ENCODE results near the gene C2CD4B.

Gene C2CD4B

GRCh38 chr15:62165104-62165792 is at the start of gene C2CD4B:
TSS of gene C2CD4B (minus strand) at chr15:62165285. CDS start at chr15:62164984, 301 bp downstream.
- DNase-seq (ENCODE audit: low read depth in 2 of 2) = no peak

GRCh38 chr15:62212741-62213140 is 47.7 kb upstream of the C2CD4B start:
- DNase-seq (ENCODE audit: low read depth in 2 of 2) = no peak

- DNase-seq (ENCODE audit: low read depth in 2 of 2) = no peak
These were observed 46.3 kb upstream of the C2CD4B start for GRCh38 chr15:62211348-62211747.

GRCh38 chr15:62209821-62210220 is 44.7 kb upstream of the C2CD4B start:
- no peak for DNase-seq (ENCODE audit: low read depth in 2 of 2)

- DNase-seq (ENCODE audit: low read depth in 2 of 2) = no peak
These were observed 44.2 kb upstream of the C2CD4B start for GRCh38 chr15:62209322-62209721.

- DNase-seq (ENCODE audit: low read depth in 2 of 2) = no peak
These were observed 43.8 kb upstream of the C2CD4B start for GRCh38 chr15:62208884-62209283.

GRCh38 chr15:62208367-62208766 is 43.3 kb upstream of the C2CD4B start:
- no peak for DNase-seq (ENCODE audit: low read depth in 2 of 2)

GRCh38 chr15:62190675-62191074 is 25.6 kb upstream of the C2CD4B start:
- no peak for DNase-seq (ENCODE audit: low read depth in 2 of 2)

GRCh38 chr15:62190274-62190673 is 25.2 kb upstream of the C2CD4B start:
- no peak for DNase-seq (ENCODE audit: low read depth in 2 of 2)

- no peak for DNase-seq (ENCODE audit: low read depth in 2 of 2)
These were observed 23.7 kb upstream of the C2CD4B start for GRCh38 chr15:62188744-62189143.

GRCh38 chr15:62187910-62188309 is 22.8 kb upstream of the C2CD4B start:
- no peak for DNase-seq (ENCODE audit: low read depth in 2 of 2)

GRCh38 chr15:62187425-62187824 is 22.3 kb upstream of the C2CD4B start:
- DNase-seq (ENCODE audit: low read depth in 2 of 2) = no peak

GRCh38 chr15:62186578-62186977 is 21.5 kb upstream of the C2CD4B start:
- no peak for DNase-seq (ENCODE audit: low read depth in 2 of 2)

- no peak for DNase-seq (ENCODE audit: low read depth in 2 of 2)
These were observed 18.0 kb upstream of the C2CD4B start for GRCh38 chr15:62183130-62183529.

GRCh38 chr15:62173215-62173614 is 8.1 kb upstream of the C2CD4B start:
- DNase-seq (ENCODE audit: low read depth in 2 of 2) = no peak

GRCh38 chr15:62171882-62172281 is 6.8 kb upstream of the C2CD4B start:
- no peak for DNase-seq (ENCODE audit: low read depth in 2 of 2)

- no peak for DNase-seq (ENCODE audit: low read depth in 2 of 2)
These were observed 799 bp upstream of the C2CD4B start for GRCh38 chr15:62165793-62166375.

GRCh38 chr15:62164396-62165103 is 535 bp downstream of the C2CD4B start:
- no peak for DNase-seq (ENCODE audit: low read depth in 2 of 2)

- DNase-seq (ENCODE audit: low read depth in 2 of 2) = no peak
These were observed 1.1 kb downstream of the C2CD4B start for GRCh38 chr15:62164014-62164395.

GRCh38 chr15:62163397-62164013 is 1.6 kb downstream of the C2CD4B start:
- no peak for DNase-seq (ENCODE audit: low read depth in 2 of 2)

GRCh38 chr15:62153228-62153627 is 11.9 kb downstream of the C2CD4B start:
- no peak for DNase-seq (ENCODE audit: low read depth in 2 of 2)

GRCh38 chr15:62150445-62150844 is 14.6 kb downstream of the C2CD4B start:
- DNase-seq (ENCODE audit: low read depth in 2 of 2) = no peak

- DNase-seq (ENCODE audit: low read depth in 2 of 2) = no peak
These were observed 15.4 kb downstream of the C2CD4B start for GRCh38 chr15:62149729-62150128.

All from stimulated activated CD8-positive, alpha-beta memory T cell treated with anti-CD3 and anti-CD28 coated beads, Interleukin-15, amount 100 ng/mL, for 4 hours (primary cell).